GM19025 (cell line): ENCODE data around the gene ZNF860.

Experiments
- ATAC-seq: cut with Tn5 transposase; IDR thresholded peaks from one replicate; pipeline ENCODE4 v1.9.1; 2021; ENCODE audit warnings: mild to moderate bottlenecking, low read depth, moderate library complexity; ENCODE audit not compliant: unreplicated experiment

ZNF860 gene

DNA sequence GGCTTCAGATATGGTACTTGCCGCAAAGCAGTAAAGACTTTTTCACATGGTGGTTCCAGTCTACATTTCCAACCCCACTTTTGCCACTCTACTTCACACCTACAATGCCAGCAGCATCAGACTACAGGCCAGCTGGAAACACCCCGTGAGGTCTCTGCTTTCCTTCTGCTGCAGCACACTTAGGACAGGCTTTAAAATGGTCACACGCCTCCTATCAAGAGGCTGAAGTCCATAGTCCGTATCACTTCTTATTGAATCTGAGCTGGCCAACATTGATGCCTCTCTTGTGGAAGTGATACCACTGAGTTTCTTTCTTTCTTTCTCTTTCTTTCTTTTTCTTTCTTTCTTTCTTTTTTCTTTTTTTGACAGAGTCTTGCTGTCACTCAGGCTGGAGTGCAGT is 59.8 kb downstream of the ZNF860 start:
- ATAC-seq = no peak
